Tibial nerve (tissue), 4 donors: ENCODE results near the gene KRT27.

Experiments used
- CTCF ChIP-seq, 5 experiments: fragments of 200-600 bp in 3 of 5; fragments of 450-650 bp in 2 of 5; sonication (generic) in 3 of 5; IDR thresholded peaks; one replicate each; pipeline ENCODE4 v1.5.1; 2016 to 2019; ENCODE audit warnings: antibody characterized with exemption in 5 of 5, mild to moderate bottlenecking in 3 of 5, moderate library complexity in 2 of 5
- EP300 ChIP-seq, 2 donors: sonication (generic); formaldehyde crosslinking; IDR thresholded peaks; one replicate each; pipeline ENCODE4 v1.6.1; 2017; ENCODE audit warnings: antibody characterized with exemption in 2 of 2, mild to moderate bottlenecking in 1 of 2
- POLR2A ChIP-seq, 2 donors: fragments of 450-650 bp; IDR thresholded peaks; one replicate each; pipeline ENCODE4 v1.6.1; 2017; ENCODE audit warnings: antibody characterized with exemption in 2 of 2, mild to moderate bottlenecking in 2 of 2, moderate library complexity in 2 of 2

GRCh38 chr17:40824015-40824832 is 41.9 kb upstream of the KRT27 start:
- TF ChIP-seq CTCF (IDR thresholded peaks at IDR 0.05) (no peak), EP300 (IDR thresholded peaks at IDR 0.05) (no peak), POLR2A (IDR thresholded peaks at IDR 0.05) (no peak)
